PC-9 (cell line): ENCODE data around the gene ZNF365.

Source experiments
- EZH2 ChIP-seq: fragments of 200-600 bp; sonication (generic); IDR thresholded peaks from 2 replicates; pipeline ENCODE4 v1.8.0; 2017; ENCODE audit warnings: antibody characterized with exemption, low read depth
- TF ChIP-seq, protein P1 (sequence below): fragments of 200-600 bp; sonication (generic); conservative IDR thresholded peaks from 2 replicates; pipeline ENCODE4 v1.6.1; 2017; ENCODE audit warnings: mixed run types, antibody characterized with exemption, mild to moderate bottlenecking, moderate library complexity

GRCh38 chr10:62451611-62451975, 77.4 kb downstream of the ZNF365 start:
- TF ChIP-seq, protein P1, sequence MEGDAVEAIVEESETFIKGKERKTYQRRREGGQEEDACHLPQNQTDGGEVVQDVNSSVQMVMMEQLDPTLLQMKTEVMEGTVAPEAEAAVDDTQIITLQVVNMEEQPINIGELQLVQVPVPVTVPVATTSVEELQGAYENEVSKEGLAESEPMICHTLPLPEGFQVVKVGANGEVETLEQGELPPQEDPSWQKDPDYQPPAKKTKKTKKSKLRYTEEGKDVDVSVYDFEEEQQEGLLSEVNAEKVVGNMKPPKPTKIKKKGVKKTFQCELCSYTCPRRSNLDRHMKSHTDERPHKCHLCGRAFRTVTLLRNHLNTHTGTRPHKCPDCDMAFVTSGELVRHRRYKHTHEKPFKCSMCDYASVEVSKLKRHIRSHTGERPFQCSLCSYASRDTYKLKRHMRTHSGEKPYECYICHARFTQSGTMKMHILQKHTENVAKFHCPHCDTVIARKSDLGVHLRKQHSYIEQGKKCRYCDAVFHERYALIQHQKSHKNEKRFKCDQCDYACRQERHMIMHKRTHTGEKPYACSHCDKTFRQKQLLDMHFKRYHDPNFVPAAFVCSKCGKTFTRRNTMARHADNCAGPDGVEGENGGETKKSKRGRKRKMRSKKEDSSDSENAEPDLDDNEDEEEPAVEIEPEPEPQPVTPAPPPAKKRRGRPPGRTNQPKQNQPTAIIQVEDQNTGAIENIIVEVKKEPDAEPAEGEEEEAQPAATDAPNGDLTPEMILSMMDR = no peak
- no peak for TF ChIP-seq EZH2
